SU-DHL-6 (cell line): ENCODE results near the gene AP1S1.

ENCODE experiments used
- H2AFZ ChIP-seq: fragments of 200-600 bp; sonication (generic); 2 replicates; pipeline ENCODE4 v1.6.1; 2014; ENCODE audit warnings: low read depth, mild to moderate bottlenecking, moderate library complexity, mixed read lengths, antibody characterized with exemption, low read length; ENCODE audit not compliant: severe bottlenecking
- H3F3A ChIP-seq: fragments of 200-600 bp; shearing (Covaris generic); 2 replicates; pipeline ENCODE4 v1.6.0; 2016; ENCODE audit warnings: antibody characterized with exemption, mild to moderate bottlenecking; ENCODE audit not compliant: insufficient read depth
- H3K27ac ChIP-seq: fragments of 200-600 bp; sonication (generic); 2 replicates; pipeline ENCODE4 v1.5.1; 2016; ENCODE audit warnings: low read depth, mild to moderate bottlenecking, low read length, moderate library complexity, mixed read lengths
- H3K27me3 ChIP-seq: fragments of 200-600 bp; sonication (generic), shearing (Covaris generic); 2 replicates; pipeline ENCODE4 v1.6.0; 2014; ENCODE audit warnings: mild to moderate bottlenecking, low read length
- H3K36me3 ChIP-seq: fragments of 200-600 bp; sonication (generic); 2 replicates; pipeline ENCODE4 v1.6.1; 2014; ENCODE audit warnings: mild to moderate bottlenecking, low read length, mixed read lengths
- H3K4me2 ChIP-seq: fragments of 300-600, 200-600 bp; shearing (Covaris generic), sonication (generic); 2 replicates; pipeline ENCODE4 v1.6.0; 2014; ENCODE audit warnings: low read length, low read depth, mild to moderate bottlenecking; ENCODE audit not compliant: poor library complexity, severe bottlenecking
- H3K4me3 ChIP-seq: fragments of 200-600 bp; sonication (generic); 2 replicates; pipeline ENCODE4 v1.5.1; 2014; ENCODE audit warnings: antibody characterized with exemption, low read length, mild to moderate bottlenecking, mixed read lengths; ENCODE audit not compliant: insufficient read depth, poor library complexity, severe bottlenecking
- H3K79me2 ChIP-seq: fragments of 200-600 bp; sonication (generic); 2 replicates; pipeline ENCODE4 v1.6.1; 2014; ENCODE audit warnings: mild to moderate bottlenecking, low read length, moderate library complexity; ENCODE audit not compliant: insufficient read depth
- H3K9ac ChIP-seq: fragments of 200-600 bp; sonication (generic); 2 replicates; pipeline ENCODE4 v1.7.0; 2014; ENCODE audit warnings: mild to moderate bottlenecking, low read length
- H3K9me2 ChIP-seq: fragments of 200-600 bp; sonication (generic); replicated peaks from 2 replicates; pipeline ENCODE4 v1.6.1; 2014; ENCODE audit warnings: low read length; ENCODE audit not compliant: insufficient read depth
- H3K9me3 ChIP-seq: fragments of 200-600 bp; sonication (generic); 2 replicates; pipeline ENCODE4 v1.6.1; 2014; ENCODE audit warnings: low read length, mixed read lengths; ENCODE audit not compliant: insufficient read depth
- H4K20me1 ChIP-seq: fragments of 200-600 bp; sonication (generic); 2 replicates; pipeline ENCODE4 v1.6.1; 2014; ENCODE audit warnings: low read depth, mild to moderate bottlenecking, antibody characterized with exemption, low read length, moderate library complexity, mixed read lengths
- EZH2phosphoT487 ChIP-seq: fragments of 200-600 bp; sonication (generic), shearing (Covaris generic); conservative IDR thresholded peaks from 2 replicates; pipeline ENCODE4 v1.6.1; 2018; ENCODE audit warnings: mild to moderate bottlenecking, antibody characterized with exemption, low read length, moderate library complexity, mixed read lengths
- TF ChIP-seq, protein P1 (sequence below): fragments of 200-600 bp; sonication (generic); IDR thresholded peaks from one replicate; pipeline ENCODE4 v1.5.1; 2017; ENCODE audit warnings: antibody characterized with exemption, mild to moderate bottlenecking, low read length, moderate library complexity; ENCODE audit not compliant: insufficient read depth, poor library complexity, severe bottlenecking

Gene AP1S1

DNA sequence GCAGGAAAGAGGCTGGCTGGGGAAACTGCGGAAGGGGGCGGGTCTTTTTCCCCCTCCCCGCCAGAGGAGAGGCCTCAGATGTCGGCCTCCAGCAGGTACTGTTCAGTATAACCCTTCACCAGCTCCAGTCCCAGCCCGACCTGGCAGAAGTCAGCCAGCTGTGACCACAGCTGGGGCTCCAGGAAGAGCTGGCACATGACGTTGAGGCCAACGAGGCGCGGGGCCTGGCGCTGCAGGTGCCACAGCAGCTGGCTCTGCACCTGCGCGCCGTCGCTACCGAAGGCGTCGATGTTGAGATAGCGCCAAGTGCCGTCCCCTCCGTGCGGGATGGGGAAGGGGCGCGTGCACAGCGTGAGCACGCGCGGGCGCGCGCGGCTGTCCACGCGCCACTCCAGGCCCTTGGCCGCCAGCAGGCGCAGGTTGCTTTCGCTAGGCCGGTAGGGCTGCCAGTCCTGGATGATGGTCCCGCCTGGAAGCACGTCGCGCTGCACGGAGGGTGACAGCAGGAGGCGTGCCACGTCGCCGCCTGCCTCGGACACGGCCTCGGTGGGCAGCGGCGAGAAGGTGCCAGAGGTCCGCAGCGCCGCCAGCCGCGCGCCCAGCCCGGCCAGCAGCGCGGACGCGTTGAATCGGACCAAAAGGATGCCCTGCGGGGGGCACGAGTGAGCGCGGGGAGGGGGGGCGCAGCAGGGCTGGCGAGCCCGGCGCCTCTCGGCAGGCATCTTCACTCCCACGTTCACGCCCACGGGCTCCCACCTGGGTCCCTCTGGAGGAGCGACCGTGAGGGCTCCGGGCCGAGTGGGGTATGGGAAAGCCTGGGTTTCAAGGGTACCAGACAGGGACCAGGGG lies 18.0 kb downstream of the AP1S1 start:
- no peak overlapping the region for H3K4me3 ChIP-seq
- no peaks in the 10 kb centered on the region for H3K9me2 ChIP-seq
- H3K79me2 ChIP-seq = no peaks in the 10 kb centered on the region
- H3K27ac ChIP-seq = no peak overlapping the region
- no peaks in the 10 kb centered on the region for H3K36me3 ChIP-seq
- no peak overlapping the region for H2AFZ ChIP-seq
- no peaks in the 10 kb centered on the region for H3F3A ChIP-seq
- H3K27me3 ChIP-seq = no peaks in the 10 kb centered on the region
- no peaks in the 10 kb centered on the region for H4K20me1 ChIP-seq
- no peaks in the 10 kb centered on the region for H3K9me3 ChIP-seq
- no peak overlapping the region for H3K9ac ChIP-seq
- TF ChIP-seq, protein P1, sequence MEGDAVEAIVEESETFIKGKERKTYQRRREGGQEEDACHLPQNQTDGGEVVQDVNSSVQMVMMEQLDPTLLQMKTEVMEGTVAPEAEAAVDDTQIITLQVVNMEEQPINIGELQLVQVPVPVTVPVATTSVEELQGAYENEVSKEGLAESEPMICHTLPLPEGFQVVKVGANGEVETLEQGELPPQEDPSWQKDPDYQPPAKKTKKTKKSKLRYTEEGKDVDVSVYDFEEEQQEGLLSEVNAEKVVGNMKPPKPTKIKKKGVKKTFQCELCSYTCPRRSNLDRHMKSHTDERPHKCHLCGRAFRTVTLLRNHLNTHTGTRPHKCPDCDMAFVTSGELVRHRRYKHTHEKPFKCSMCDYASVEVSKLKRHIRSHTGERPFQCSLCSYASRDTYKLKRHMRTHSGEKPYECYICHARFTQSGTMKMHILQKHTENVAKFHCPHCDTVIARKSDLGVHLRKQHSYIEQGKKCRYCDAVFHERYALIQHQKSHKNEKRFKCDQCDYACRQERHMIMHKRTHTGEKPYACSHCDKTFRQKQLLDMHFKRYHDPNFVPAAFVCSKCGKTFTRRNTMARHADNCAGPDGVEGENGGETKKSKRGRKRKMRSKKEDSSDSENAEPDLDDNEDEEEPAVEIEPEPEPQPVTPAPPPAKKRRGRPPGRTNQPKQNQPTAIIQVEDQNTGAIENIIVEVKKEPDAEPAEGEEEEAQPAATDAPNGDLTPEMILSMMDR = no peak
- no peak for TF ChIP-seq EZH2phosphoT487
- no peak overlapping the region for H3K4me2 ChIP-seq

DNA sequence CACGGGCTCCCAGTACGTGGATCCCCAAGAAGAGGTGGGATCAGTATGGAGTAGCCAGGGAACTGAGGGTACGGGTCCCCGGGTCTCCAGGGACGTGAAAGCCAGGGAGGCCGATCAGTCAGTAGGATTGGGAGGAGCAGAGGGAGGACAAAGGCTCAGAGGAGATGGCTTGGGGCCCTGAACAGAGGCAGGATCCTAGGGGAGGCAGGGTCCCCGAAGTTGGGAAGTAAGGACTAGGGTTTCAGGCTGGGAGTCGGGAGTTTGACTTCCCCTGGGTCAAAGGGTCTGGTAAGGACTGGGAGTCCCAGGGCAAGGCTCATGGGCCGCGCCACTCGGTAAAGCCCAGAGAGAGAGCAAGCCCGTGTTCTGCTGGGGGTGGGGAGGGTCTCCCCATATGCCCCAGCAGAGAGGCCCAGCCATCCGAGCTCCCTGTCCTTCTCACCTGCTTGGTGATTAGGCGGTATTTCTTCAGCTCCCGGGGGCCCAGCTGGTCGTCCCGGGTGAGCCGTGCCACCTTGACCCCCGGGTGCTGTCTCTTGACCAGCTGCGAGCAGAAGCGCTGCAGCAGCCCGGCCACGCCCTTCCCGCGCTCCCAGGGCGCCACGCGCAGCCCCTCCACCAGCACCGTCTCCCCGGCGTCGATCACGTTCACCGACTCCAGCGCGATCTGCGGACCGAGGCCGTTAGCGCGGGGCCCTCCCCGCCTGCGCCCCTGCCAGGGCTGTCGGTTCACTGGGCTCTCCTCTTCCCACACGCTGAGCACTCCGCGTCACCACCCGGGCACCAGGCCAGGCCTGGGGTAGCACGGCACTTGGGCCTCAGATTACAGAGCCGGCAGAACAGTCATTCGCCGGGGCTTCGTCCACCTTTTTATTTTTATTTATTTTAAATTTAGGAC lies 18.8 kb downstream of the AP1S1 start:
- Histone ChIP-seq H3K9me3 (no peaks in the 10 kb centered on the region), H3K9me2 (no peaks in the 10 kb centered on the region), H3K4me3 (no peak overlapping the region), H3K27ac (no peak overlapping the region), H3F3A (no peaks in the 10 kb centered on the region), H3K4me2 (no peak overlapping the region), H2AFZ (no peak overlapping the region), H4K20me1 (no peaks in the 10 kb centered on the region), H3K9ac (no peak overlapping the region), H3K27me3 (no peaks in the 10 kb centered on the region), H3K79me2 (no peaks in the 10 kb centered on the region), H3K36me3 (no peaks in the 10 kb centered on the region)
- TF ChIP-seq EZH2phosphoT487 = no peak
- TF ChIP-seq, protein P1 = no peak

DNA sequence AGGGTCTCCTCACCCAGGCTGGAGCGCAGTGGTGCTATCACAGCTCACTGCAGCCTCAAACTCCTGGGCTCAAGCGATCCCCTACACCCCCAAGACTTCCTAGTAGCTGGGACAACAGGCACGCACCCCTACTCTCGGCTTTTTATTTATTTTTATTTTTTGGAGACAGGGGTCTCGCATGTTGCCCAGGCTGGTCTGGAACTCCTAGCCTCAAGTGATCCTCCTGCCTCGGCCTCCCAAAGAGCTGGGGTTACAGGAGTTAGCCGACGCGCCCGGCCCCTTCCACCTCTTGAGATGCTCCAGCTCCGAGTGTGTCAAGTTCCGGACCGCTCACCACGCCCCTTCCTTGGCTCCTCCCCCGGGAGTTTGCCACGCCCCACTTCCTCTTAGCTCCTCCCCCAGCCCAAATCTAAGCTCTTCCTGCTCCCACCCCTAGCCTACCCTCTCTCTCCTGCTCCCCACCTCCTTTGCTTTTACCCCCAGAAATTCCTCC lies 19.5 kb downstream of the AP1S1 start:
- H3K9me3 ChIP-seq = no peaks in the 10 kb centered on the region
- no peaks in the 10 kb centered on the region for H3K27me3 ChIP-seq
- H3K79me2 ChIP-seq = no peaks in the 10 kb centered on the region
- H3K27ac ChIP-seq = no peak overlapping the region
- no peaks in the 10 kb centered on the region for H3K9me2 ChIP-seq
- no peak overlapping the region for H3K4me2 ChIP-seq
- no peaks in the 10 kb centered on the region for H4K20me1 ChIP-seq
- TF ChIP-seq EZH2phosphoT487 = no peak
- TF ChIP-seq, protein P1 = no peak
- H3K9ac ChIP-seq = no peak overlapping the region
- H3F3A ChIP-seq = no peaks in the 10 kb centered on the region
- H2AFZ ChIP-seq = no peak overlapping the region
- no peaks in the 10 kb centered on the region for H3K36me3 ChIP-seq
- no peak overlapping the region for H3K4me3 ChIP-seq
